Peyer's patch (tissue), 4 donors: ENCODE data around the gene DST.

Source experiments
- CTCF ChIP-seq, 6 experiments: fragments of 450-650 bp in 4 of 6; fragments of 200-600 bp in 2 of 6; sonication (generic) in 1 of 6; IDR thresholded peaks; one replicate each; pipeline ENCODE4 v1.5.1; 2017 to 2019; ENCODE audit warnings: antibody characterized with exemption in 6 of 6, mild to moderate bottlenecking in 3 of 6, moderate library complexity in 1 of 6
- POLR2A ChIP-seq, 2 donors: fragments of 450-650 bp; IDR thresholded peaks; one replicate each; pipeline ENCODE4 v1.5.1; 2017; ENCODE audit warnings: antibody characterized with exemption in 2 of 2, mild to moderate bottlenecking in 2 of 2, moderate library complexity in 2 of 2

DNA sequence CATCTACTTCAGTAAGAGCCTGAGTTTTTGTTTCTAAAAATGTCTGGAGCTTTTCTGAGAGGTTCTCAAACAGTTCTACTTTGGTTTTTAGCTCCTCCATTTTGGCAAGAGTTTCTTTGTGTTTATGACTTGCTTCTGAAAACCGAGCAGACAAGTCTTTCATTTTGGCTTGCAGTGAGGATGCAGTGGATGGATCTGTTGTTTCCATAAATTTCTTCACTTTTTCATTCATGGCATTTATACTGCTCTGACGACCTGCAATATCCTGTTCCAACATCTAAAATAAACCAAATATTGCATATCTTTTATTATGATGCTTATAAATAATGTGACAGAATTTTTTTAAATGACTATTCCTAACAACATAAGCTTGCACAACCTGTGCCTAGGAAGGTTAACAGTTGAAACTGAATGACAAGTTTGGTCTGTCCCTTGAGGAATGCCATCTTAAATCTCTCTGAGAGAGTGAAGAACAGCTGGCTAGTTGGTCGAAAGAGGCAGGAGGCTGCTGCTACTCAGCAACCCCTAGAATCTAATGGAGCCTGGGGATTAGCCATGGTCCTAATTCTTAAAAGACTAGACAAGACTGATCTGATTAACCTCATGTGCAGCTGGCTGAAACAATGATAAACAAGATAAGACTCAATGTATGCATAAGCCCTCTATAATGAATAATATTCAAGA is 69.8 kb downstream of the DST start:
- TF ChIP-seq POLR2A (IDR thresholded peaks at IDR 0.05) = no peak
- TF ChIP-seq CTCF (IDR thresholded peaks at IDR 0.05) = no peak
